HG02571 (cell line): ENCODE data around the gene TMTC2.
A peak's percentile ranks its signal among the peaks of the same experiment; 100 is the strongest.

ENCODE experiments used
- ATAC-seq: cut with Tn5 transposase; IDR thresholded peaks from one replicate; pipeline ENCODE4 v1.9.1; 2021; ENCODE audit warnings: mild to moderate bottlenecking, moderate library complexity; ENCODE audit not compliant: unreplicated experiment

Gene TMTC2

DNA sequence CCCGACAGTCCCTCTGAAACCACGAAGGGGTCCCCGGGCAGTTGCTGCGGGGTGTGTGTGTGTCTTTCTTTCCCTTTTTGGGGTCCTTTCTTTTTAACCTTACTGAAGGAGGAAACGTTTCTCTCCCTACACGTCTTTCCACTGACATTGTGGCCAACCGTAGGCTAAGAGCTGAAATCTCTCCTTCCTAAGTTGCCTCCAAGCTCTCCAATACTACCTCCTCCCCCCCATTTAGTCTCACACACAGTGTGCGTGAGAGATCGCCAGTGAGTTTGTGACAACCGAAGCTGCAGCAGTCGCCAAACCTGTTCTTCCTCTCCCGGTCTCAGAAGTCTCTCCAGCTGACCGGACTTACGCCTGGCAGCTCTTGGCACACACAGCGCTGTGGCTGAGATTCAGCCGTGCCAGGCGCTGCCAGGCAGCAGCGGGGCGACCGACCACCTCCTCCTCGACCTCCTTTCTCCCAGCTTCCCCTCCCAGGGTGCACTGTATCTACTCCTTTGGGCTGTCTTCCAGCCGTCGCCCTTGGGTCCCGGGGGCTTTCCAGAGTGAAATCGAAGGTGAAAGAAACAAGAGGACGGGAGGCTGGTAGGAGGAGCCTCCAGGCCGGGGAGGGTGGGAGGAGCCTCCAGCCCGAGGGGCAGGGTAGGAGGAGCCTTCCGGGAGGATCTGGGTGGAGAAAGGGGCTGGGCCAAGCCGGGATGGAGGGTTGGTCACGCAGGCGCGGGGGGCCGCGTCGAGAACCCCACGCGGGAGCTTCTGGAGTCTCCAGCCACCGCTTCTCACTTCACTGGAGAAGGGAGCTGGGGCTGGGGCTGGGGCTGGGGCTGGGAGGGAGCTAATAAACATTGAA, at the start of gene TMTC2:
Gene TMTC2, plus strand, starts transcription at position 739 of the 853 bp plus-strand sequence.
- ATAC-seq: peak; percentile 87

DNA sequence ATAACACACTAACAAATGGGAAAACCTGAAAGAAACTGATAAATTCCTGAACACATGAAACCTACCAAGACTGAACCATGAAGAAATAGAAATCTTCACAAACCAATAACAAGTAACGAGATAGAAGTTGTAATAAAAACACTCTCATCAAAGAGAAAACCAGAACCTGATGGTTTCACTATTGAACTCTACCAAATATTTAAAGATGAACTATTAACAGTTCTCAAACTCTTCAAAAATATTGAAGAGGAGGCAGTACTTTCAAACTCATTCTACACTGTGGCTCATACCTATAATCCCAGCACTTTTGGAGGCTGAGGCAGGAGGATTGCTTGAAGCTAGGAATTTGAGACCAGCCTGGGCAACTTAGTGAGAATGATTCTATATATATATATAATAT, 48.4 kb upstream of the TMTC2 start:
- ATAC-seq: no peak

DNA sequence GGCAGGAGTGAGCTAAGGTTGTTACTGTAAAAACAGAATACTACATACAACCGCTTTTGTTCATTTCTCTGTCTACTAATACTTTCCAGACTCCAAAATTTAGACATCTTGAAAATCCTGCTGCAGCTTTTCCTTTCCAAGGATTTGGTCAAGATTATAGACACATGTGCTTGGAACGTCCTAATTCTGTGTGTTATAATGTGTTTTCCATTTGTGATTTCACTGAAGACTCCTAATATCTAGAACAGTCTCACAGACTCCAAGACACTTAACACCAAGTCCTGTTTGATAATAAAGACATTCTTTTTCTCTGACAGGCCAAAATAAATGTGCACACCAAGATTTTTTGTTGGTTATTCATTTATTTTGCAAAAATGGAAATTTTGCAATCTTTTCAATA, 41.8 kb upstream of the TMTC2 start:
- no peak for ATAC-seq

DNA sequence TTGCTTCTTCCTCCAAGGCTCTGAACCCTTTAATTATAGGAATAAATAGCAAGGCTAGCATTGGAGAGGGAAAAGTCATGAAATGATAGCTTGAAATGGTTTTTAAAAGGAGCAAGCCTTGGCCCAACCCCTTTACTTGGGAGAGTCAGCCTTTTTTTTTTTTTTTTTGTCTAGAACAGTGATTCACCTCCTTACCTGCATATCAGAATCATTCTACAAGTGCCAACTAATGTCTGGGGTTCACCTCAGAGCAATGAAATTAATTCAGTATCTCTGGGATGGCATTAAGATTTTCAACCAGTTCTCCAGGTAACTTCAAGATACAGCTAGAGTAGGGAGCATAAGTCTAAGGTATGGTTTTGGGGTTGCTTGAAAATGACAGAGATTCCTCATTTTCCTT, 41.3 kb upstream of the TMTC2 start:
- no peak for ATAC-seq

DNA sequence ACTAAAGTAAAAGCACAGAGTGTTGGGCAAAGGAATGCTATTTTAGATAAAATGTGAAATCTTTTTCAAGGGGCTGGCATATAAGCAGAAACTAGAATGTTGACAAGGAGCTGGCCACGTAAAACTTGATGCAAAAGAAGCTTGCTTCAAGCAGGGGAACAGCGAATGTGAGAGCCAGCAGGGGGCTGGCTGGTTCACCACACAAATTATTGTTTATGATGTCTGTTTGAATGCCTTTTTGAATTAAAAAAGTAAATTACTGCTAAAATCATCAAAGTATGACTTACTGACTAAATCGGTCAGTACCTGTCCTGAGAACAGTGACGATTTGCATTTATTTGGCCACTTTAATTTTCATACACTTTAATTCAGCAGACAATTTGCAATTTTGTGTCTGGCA, 38.9 kb upstream of the TMTC2 start:
- ATAC-seq: no peak

DNA sequence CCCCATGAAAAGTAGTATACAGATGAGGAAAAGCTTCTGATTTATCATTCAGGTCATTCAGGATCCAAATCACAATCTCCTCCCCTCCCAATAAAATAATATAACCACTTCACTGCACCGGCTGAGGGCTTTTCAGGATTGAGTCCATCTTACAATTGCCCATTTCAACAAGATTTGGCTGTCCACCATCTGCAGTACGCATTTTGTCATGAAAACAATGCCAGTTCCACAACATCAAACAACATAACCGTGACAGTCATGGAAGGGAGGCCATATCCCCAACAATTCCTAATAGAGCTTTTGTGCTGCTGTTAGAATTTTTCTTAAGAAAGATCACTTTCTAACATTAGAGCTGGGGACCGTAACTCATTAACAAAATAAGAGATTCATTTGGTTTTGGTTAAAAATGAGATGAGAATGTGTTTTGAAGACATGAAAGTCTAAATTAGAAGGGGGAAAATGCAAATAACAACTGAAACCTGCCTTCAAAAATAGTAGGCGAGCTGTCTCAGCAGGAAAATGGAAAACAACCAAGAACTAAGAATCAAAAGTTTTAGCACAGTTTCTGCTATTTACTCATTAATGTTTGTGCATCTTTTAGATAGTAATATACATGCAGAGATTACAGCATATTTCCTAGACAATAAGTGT, 38.3 kb upstream of the TMTC2 start:
- peak; percentile 41 for ATAC-seq

DNA sequence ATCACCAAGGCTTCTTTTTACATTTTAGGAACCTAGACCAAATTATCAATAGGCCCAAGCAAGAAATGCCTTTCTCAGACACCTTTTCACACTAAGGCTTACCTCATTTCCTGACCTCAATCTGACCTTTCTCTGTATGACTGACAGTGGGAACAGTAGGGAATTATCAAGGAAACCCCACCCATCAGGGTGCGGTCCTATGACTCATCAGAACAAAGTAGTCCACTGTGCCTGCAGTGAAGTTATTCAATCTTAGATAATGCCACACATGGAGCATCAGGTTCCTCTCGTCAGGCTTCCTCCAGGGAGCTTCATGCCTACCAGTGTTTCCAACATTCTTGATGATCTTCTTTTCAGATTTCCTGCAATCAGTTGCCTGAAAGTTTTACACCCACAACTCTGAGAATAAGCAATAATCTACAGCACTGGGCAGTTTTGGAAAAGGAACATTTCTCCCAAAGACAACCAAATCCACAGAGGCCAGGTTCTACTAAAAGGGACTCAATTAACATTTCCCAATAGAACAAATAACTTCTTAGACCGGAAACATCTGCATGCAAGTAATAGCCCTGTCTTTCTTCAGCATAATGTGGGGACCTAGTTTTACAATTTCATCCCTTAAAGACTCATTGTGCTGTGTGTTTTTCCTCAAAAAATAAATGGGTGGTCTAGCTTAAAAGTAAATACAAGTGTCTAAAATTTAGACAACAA, 35.9 kb upstream of the TMTC2 start:
- ATAC-seq: peak; percentile 82

DNA sequence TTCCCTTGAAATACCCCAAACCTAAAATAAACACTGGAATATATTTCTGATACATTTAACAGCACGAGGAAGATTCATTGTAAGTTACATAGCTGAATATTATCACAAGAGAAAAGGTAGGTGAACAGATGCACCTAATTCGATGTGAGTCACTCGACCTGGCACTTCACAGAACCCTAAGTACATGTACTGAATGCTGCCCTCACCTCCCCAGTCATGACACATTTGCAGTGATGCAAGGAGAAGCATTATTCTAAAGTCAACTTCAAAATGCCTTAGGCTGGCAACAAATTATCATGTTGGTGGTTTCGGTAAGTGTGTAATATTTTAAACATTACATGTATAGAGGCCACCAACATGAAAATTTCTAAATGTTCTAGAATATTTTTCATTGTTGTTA, 35.2 kb upstream of the TMTC2 start:
- ATAC-seq: no peak

DNA sequence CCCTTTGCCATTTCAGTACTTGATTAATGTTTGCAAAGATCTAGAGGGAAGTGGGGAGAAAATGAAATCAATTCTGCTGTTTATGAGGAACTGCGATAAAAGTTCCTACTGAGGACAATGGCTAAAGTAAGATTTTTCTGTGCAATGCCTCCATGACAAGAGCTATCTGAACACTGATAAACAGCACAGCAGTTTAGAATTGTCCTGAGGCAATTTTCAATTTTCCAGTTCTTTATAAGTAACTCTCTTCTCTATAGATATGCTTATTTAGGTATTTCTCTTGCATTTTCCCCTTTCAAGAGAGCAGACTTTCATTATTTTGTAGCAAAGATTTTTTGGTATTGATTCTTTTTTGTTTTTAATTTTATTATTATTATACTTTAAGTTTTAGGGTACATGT, 34.6 kb upstream of the TMTC2 start:
- no peak for ATAC-seq

DNA sequence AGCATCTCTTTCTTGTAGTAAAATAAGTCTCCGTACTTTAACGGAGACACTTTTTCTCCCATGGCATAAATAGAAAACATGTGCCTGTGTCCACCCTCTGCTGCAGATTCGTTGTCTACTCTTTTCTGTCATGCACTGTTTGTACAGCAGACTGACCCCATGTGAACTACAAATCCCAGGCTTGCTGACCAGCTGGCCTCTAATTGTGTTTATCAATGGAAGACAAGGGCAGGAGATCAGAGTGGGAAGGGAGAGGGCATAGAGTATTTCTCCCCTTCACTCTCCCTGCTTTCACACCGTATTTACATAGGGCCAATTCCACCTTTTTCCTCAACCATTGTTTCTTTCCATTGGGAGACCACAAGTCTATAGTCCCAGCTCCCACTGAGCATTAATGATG, 31.0 kb upstream of the TMTC2 start:
- ATAC-seq: no peak

DNA sequence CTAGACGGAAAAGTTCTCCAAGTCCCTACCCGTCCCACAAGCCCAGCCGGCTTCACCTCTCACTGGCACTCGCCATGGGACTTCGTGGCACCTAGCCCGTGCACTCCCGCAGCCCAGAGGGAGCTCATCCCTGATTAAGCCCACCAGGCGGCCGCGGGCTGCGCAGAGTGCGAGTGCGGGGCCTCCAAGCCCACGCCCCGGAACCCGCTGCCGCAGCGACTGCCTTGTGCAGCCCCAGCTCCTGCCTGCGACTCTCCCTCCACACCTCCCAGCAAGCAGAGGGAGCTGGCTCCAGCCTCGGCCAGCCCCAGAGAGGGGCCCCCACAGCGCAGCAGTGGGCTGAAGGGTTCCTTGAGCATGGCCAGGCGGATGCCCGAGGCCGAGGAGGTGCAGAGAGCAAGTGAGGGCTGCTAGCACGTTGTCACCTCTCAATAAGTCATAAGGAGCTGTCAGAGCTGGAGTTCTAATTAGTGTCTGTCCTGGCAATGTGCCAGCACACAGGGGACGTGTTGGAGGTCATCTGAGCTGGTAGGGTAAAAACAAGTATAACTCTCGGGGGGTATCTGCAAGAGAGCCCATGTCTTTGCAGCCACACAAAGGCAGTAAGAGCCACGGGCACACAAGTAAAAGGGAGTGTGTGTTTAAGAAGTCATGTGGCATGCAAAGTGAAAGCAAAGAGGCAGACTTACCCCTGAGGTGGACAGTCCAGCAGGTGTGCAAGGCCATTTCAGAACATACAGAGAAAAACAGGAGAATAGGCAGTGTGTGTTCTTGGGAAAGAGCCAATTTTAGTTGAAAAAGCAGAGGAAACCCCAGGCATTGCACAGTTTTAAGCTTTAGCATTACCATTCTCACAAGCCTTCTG, 27.1 kb upstream of the TMTC2 start:
- ATAC-seq: no peak

DNA sequence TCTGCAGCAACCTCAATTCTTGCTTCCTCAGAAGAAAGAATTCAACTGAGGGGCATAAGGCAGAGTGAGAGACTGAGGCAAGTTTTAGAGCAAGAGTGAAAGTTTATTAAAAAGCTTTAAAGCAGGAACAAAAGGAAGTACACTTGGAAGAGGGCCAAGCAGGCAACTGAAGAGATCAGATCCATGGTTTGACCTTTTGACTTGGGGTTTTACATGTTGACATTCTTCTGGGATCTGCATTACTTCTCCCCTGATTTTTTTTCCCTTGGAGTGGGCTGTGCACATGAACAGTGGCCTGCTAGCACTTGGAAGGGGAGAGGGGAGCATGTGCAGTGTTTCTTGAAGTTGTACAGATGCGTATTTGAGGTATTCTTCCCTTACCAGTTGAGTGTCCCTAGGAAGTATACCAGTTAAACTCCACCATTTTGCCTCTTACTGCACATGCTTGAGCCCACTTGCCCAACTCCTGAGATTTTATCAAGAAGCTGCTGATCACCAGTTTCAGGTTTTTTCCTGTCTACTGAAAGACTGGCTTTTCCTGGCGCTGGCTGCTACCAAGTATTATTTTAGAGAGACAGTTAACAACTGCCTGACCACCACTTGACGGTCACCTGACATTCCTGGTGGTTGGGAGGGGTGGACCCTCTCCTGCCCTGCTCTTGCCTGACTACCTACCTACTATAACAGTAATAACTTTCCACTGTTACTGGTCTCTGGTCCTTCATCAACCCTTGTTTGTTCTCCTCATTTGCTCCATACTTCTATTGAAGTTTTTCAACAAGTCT, 26.0 kb upstream of the TMTC2 start:
- ATAC-seq: no peak

DNA sequence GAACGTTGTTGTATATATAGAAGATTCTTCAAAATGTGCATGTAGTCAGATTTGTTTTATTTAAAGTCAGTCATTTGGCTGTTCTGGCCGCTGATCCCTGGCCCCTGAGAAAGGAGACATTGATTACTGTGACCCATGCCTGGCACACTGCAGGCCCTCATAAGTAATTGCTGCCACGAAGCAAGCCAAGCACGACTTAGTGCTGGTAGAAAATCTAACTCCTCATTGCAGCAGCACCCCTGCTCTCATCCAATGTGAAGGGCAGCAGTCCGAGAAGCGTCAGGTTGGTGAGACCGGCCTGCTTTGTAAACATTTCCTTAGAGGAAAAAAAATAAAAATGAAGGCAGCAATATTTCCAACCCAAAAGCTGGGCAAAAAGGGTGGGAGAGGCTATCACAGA, 22.8 kb upstream of the TMTC2 start:
- ATAC-seq: no peak

DNA sequence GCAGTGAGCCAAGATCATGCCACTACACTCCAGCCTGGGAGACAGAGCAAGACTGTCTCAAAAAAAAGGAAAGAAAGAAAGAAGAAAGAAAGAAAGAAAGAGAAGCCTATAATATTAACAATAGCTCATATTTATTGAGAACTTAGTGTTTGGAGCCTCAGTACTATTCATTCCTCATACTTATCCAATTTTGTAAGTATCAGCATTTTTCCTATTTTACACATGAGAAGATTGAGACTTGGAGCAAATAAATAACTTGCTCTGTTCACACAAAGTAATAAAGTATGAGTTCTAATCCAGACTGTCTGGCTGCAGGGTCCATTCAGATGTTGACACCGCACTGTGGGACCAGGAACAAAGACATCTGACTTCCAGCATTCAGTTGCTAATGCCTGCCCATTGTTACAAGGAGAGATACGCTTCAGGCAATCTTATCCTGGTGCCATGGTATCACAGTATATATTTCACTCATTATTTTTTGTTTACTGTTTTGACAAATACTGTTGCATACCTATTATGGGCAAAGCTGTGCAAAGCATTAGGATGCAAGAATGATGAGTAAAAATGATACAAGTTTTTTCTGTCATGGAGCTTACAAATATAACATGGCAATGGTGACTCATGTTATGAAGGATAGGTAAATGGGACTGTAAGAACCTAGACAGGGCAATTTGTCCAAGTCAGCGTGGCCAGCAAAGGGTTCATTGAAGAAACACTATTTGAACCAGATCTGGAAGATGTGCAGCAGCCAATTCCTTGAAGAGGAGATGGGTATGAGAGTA, 21.4 kb upstream of the TMTC2 start:
- no peak for ATAC-seq

DNA sequence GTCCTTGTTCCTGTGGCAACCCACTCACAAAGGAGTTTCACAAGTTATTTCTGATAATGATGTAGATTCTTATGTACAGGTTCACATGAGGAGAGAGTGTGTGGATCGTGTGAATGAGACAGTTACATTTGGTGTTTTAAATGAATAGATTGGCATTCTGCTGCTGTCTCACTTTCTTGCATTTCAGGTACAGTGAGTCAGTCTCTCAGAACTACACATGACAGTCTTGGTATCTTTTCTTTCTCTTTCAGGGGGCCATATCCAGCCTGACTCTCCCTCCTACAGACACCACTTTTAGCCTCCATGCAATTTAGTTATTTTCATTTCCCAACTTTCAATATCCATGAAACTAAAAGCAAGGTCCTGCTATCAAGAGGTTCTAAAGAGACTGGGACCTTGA, 19.9 kb upstream of the TMTC2 start:
- no peak for ATAC-seq

DNA sequence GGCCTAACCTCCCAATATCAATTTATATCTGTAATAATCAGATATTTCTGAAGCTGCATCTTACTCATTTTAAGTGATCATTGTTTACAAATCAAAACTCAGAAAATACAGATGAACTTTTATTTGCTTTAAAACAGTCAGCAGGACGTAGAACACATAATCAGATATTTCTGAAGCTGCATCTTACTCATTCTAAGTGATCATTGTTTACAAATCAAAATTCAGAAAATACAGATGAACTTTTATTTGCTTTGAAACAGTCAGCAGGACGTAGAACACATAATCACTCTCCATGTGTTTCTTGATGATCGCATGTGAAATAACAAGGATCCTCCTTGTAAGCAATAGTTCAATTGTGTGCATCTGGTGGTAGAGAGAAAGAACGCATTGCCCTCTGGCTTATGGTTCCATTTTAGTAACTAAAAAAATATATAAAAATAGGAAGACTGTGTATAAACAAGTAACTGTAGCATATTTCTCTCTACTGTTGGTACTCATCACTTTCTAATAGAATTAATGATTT, 15.0 kb upstream of the TMTC2 start:
- ATAC-seq: no peak

DNA sequence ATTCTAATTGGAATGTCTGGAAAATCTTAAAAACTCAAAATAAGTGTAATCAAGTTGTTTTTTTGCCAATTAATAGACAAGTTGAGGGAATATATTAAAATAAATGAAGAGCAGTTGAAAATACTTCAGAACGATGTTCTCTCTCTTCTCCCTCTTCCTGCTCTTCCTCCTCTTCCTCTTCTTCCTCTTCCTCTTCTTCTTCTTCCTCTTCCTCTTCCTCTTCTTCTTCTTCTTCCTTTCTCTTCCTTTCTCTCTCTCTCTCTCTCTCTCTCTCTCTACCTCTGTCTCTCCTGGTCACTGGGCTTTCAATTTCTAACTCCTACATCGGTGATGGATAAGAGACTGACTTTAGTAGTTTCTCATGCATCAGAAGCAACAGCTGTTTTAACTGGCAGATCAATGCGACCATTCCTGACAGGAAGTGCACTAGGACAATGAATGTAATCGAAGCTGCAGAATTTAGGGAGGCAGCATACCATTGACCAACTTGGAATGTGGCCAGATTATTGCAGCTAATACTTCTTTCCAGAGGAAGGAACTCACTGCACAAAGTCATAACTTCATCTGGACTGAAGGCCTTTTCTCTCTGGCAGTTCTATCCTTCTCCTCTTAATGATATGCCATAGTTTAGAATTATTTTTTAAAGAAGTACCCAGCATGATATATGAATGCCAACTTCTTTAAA, 13.8 kb upstream of the TMTC2 start:
- ATAC-seq: no peak

DNA sequence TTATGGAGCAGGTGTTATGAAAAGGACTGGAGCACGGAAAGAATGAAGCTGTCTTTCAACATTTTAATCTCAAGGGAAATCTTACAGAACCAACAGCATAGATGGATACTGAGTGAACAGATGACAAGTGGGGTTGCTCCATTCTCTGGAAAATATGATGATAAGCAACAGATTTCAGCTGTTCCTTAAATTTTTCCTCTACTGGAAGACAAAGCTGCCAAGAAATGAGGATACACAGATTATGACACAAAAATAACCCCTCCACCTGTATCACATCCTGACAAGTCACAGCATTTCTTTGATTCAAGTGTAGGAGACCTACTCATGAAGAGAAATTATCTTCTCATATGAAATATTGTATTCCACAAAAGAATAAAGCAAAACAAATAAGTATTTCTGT, 13.0 kb upstream of the TMTC2 start:
- ATAC-seq: no peak

DNA sequence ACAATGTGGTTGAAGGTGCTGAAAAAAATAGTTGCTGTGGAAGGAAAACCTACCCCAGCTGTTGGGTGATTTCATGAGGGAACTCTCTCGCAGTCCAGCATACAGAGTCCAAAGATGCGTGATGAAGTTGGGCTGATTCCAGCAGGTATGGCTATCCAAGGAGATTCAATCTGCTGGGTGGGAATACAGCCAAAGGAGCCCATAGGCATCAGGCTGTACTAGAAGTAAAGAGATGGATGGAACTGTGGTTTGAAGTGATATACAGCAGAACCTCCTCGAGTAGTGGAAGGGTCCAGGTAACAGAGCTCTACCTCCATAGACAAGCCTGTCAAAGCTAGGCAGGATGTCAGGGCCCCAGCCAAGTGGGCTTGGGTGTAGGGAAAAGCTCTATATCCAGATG, 11.5 kb upstream of the TMTC2 start:
- ATAC-seq: no peak
